ENCODE results near the gene MINDY4. TPM values are rescaled to one million over a fixed set of nuclear protein-coding genes. Genes with fewer than 3 reads are reported as not detected.

Gene MINDY4
- total RNA-seq, 2 experiments from 2014 or later = 0.36 to 0.60 TPM

- CTCF ChIA-PET = no interaction called here
These were observed 94.6 kb downstream of the MINDY4 start for GRCh38 chr7:30865821-30866220.

GRCh38 chr7:30866939-30867338 is 95.7 kb downstream of the MINDY4 start:
- ChIA-PET CTCF (no interaction called here), POLR2A (no interaction called here)
- Mint-ChIP-seq H3K36me3 (ENCODE audit: low read depth) (no peaks in the 10 kb centered on the region), H3K9me3 (no peaks in the 10 kb centered on the region), H3K4me3 (no peak overlapping the region), H3K27ac (no peak overlapping the region), H3K4me1 (ENCODE audit: low read depth) (no peaks in the 10 kb centered on the region), H3K27me3 (no peaks in the 10 kb centered on the region)
- H3K4me3 ChIP-seq (ENCODE audit: low read length) = no peak overlapping the region
- DNase-seq (no peak), ATAC-seq (ENCODE audit: poor library complexity) (no peak)
- no peaks in the 10 kb centered on the region for H3K4me1 ChIP-seq (ENCODE audit: insufficient read depth, low read length)
- H3K9me3 ChIP-seq (ENCODE audit: control insufficient read depth in 1 of 2, insufficient read depth in 1 of 2, low read length in 2 of 2) = no peaks in the 10 kb centered on the region
- no peak overlapping the region for H3K27ac ChIP-seq (ENCODE audit: low read depth in 1 of 2, low read length in 2 of 2)
- no peaks in the 10 kb centered on the region for H3K36me3 ChIP-seq (ENCODE audit: insufficient read depth, low read length)
- no peak for TF ChIP-seq CTCF (IDR thresholded peaks at IDR 0.05)
- H3K27me3 ChIP-seq (ENCODE audit: control insufficient read depth in 1 of 2, insufficient read depth in 2 of 2, low read length in 2 of 2) = no peaks in the 10 kb centered on the region
- intact Hi-C loops (cut with DNase I, micrococcal nuclease) = no loop called here

More at GRCh38 chr7:30865821-30866220, 94.6 kb downstream of the MINDY4 start:
- TF ChIP-seq CTCF (IDR thresholded peaks at IDR 0.05) = no peak
- intact Hi-C loops (cut with DNase I, micrococcal nuclease) = no loop called here
- Histone ChIP-seq H3K9me3 (ENCODE audit: control insufficient read depth in 1 of 2, insufficient read depth in 1 of 2, low read length in 2 of 2) (no peaks in the 10 kb centered on the region), H3K27me3 (ENCODE audit: control insufficient read depth in 1 of 2, insufficient read depth in 2 of 2, low read length in 2 of 2) (no peaks in the 10 kb centered on the region), H3K4me1 (ENCODE audit: insufficient read depth, low read length) (no peaks in the 10 kb centered on the region), H3K36me3 (ENCODE audit: insufficient read depth, low read length) (no peaks in the 10 kb centered on the region), H3K4me3 (ENCODE audit: low read length) (no peak overlapping the region), H3K27ac (ENCODE audit: low read depth in 1 of 2, low read length in 2 of 2) (no peak overlapping the region)
- Mint-ChIP-seq H3K9me3 (no peaks in the 10 kb centered on the region), H3K36me3 (ENCODE audit: low read depth) (no peaks in the 10 kb centered on the region), H3K4me3 (no peak overlapping the region), H3K4me1 (ENCODE audit: low read depth) (no peaks in the 10 kb centered on the region), H3K27ac (no peak overlapping the region), H3K27me3 (no peaks in the 10 kb centered on the region)
- no peak for ATAC-seq (ENCODE audit: poor library complexity)
- DNase-seq = no peak
- POLR2A ChIA-PET = no interaction called here

GRCh38 chr7:30867483-30867882 is 96.3 kb downstream of the MINDY4 start:
- H3K36me3 Mint-ChIP-seq (ENCODE audit: low read depth) = no peaks in the 10 kb centered on the region
- H3K4me1 ChIP-seq (ENCODE audit: insufficient read depth, low read length) = no peaks in the 10 kb centered on the region
- ATAC-seq (ENCODE audit: poor library complexity) = no peak
- H3K4me3 Mint-ChIP-seq = no peak overlapping the region
- H3K9me3 ChIP-seq (ENCODE audit: control insufficient read depth in 1 of 2, insufficient read depth in 1 of 2, low read length in 2 of 2) = no peaks in the 10 kb centered on the region
- no peaks in the 10 kb centered on the region for H3K27me3 ChIP-seq (ENCODE audit: control insufficient read depth in 1 of 2, insufficient read depth in 2 of 2, low read length in 2 of 2)
- H3K36me3 ChIP-seq (ENCODE audit: insufficient read depth, low read length) = no peaks in the 10 kb centered on the region
- ChIA-PET CTCF (no interaction called here), POLR2A (no interaction called here)
- H3K9me3 Mint-ChIP-seq = no peaks in the 10 kb centered on the region
- TF ChIP-seq CTCF (IDR thresholded peaks at IDR 0.05) = no peak
- H3K4me3 ChIP-seq (ENCODE audit: low read length) = no peak overlapping the region
- no peak for DNase-seq
- intact Hi-C loops (cut with DNase I, micrococcal nuclease) = no loop called here
- no peak overlapping the region for H3K27ac ChIP-seq (ENCODE audit: low read depth in 1 of 2, low read length in 2 of 2)
- no peaks in the 10 kb centered on the region for H3K4me1 Mint-ChIP-seq (ENCODE audit: low read depth)
- no peaks in the 10 kb centered on the region for H3K27me3 Mint-ChIP-seq
- no peak overlapping the region for H3K27ac Mint-ChIP-seq

All from CD4-positive, alpha-beta T cell (primary cell).